RWPE2 (cell line): Measurements from ENCODE around the gene IQGAP3.

ENCODE experiments used
- ATAC-seq: fragments of 200-7000 bp; cut with Tn5 transposase; 3 replicates; pipeline ENCODE4 v1.9.1; 2021; ENCODE audit warnings: low read depth
- DNase-seq: peaks from one replicate; pipeline ENCODE4 v3.0.0-alpha.2; 2020; ENCODE audit warnings: low spot score
- H3K27ac ChIP-seq: fragments of 450-650 bp; 2 replicates; pipeline ENCODE4 v1.5.1; 2017; ENCODE audit warnings: mild to moderate bottlenecking; ENCODE audit not compliant: poor library complexity, severe bottlenecking
- H3K27me3 ChIP-seq: fragments of 250-450 bp; sonication (Bioruptor Pico); 2 replicates; pipeline ENCODE4 v1.5.1; 2021; ENCODE audit warnings: mild to moderate bottlenecking, moderate library complexity; ENCODE audit not compliant: insufficient read depth, poor library complexity, severe bottlenecking
- H3K36me3 ChIP-seq: fragments of 250-450 bp; sonication (Bioruptor Pico); 2 replicates; pipeline ENCODE4 v1.5.1; 2020; ENCODE audit warnings: low read depth, mild to moderate bottlenecking, moderate library complexity
- H3K4me1 ChIP-seq: fragments of 250-450 bp; sonication (Bioruptor Pico); 2 replicates; pipeline ENCODE4 v1.5.1; 2021; ENCODE audit warnings: mild to moderate bottlenecking, moderate library complexity; ENCODE audit not compliant: insufficient read depth, poor library complexity, severe bottlenecking
- H3K4me3 ChIP-seq: fragments of 250-450 bp; sonication (Bioruptor Pico); 2 replicates; pipeline ENCODE4 v1.5.1; 2021; ENCODE audit warnings: mild to moderate bottlenecking, moderate library complexity; ENCODE audit not compliant: severe bottlenecking
- H3K9me3 ChIP-seq: fragments of 250-450 bp; sonication (Bioruptor Pico); 2 replicates; pipeline ENCODE4 v1.5.1; 2021; ENCODE audit warnings: mild to moderate bottlenecking, moderate library complexity; ENCODE audit not compliant: severe bottlenecking
- TF ChIP-seq, protein P1 (sequence below): fragments of 450-650 bp; IDR thresholded peaks from one replicate; pipeline ENCODE4 v1.5.1; 2017; ENCODE audit warnings: mild to moderate bottlenecking, moderate library complexity; ENCODE audit not compliant: poor library complexity, severe bottlenecking

The IQGAP3 gene

DNA sequence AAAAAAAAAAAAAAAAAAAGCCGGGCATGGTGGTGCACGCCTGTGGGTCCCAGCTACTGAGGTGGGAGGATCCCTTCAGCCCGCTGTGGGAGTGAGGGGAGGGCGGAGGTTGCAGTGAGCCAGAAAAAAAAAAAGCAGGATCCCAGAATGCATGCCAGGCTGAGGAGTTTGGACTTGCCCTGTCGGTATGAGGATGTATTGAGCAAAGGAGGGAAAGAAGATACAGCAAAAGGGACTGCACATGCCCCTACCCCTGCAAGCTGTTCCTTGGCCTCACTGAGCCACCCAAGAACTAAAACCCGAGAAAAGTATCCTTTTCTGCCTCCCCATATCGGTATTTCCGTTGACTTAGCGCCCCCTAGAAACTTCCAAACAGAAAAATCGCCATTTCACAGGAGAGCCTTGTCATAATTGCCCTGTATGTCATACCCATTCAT lies 30.2 kb upstream of the IQGAP3 start:
- Histone ChIP-seq H3K27me3 (no peaks in the 10 kb centered on the region), H3K27ac (peak overlapping the region; percentile 56), H3K9me3 (no peaks in the 10 kb centered on the region), H3K4me1 (peaks cover 8% of the 10 kb centered on the region), H3K4me3 (no peak overlapping the region), H3K36me3 (peaks cover 23% of the 10 kb centered on the region)
- ATAC-seq: peak; percentile 47
- no peak for DNase-seq
- TF ChIP-seq, protein P1, sequence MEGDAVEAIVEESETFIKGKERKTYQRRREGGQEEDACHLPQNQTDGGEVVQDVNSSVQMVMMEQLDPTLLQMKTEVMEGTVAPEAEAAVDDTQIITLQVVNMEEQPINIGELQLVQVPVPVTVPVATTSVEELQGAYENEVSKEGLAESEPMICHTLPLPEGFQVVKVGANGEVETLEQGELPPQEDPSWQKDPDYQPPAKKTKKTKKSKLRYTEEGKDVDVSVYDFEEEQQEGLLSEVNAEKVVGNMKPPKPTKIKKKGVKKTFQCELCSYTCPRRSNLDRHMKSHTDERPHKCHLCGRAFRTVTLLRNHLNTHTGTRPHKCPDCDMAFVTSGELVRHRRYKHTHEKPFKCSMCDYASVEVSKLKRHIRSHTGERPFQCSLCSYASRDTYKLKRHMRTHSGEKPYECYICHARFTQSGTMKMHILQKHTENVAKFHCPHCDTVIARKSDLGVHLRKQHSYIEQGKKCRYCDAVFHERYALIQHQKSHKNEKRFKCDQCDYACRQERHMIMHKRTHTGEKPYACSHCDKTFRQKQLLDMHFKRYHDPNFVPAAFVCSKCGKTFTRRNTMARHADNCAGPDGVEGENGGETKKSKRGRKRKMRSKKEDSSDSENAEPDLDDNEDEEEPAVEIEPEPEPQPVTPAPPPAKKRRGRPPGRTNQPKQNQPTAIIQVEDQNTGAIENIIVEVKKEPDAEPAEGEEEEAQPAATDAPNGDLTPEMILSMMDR: peak; percentile 53

DNA sequence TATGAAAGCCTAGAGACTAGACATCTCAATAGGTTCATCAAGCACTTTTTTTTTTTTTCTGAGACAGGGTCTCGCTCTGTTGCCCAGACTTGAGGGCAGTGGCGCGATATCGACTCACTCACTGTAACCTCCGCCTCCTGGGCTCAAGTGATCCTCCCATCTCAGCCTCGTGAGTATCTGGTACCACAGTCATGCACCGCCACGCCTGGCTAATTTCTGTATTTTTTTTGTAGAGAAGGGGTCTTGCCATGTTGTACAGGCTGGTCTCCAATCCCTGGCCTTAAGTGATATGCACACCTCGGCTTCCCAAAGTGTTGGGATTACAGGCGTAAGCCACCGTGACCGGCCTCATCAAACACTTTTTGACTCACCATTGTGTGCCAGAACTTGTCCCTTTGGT lies 29.5 kb upstream of the IQGAP3 start:
- ATAC-seq (no peak), DNase-seq (no peak)
- Histone ChIP-seq H3K27me3 (no peaks in the 10 kb centered on the region), H3K4me1 (peaks cover 8% of the 10 kb centered on the region), H3K9me3 (no peaks in the 10 kb centered on the region), H3K27ac (peak overlapping the region; percentile 56), H3K4me3 (peak overlapping the region; percentile 85), H3K36me3 (peaks cover 30% of the 10 kb centered on the region)
- TF ChIP-seq, protein P1: no peak

DNA sequence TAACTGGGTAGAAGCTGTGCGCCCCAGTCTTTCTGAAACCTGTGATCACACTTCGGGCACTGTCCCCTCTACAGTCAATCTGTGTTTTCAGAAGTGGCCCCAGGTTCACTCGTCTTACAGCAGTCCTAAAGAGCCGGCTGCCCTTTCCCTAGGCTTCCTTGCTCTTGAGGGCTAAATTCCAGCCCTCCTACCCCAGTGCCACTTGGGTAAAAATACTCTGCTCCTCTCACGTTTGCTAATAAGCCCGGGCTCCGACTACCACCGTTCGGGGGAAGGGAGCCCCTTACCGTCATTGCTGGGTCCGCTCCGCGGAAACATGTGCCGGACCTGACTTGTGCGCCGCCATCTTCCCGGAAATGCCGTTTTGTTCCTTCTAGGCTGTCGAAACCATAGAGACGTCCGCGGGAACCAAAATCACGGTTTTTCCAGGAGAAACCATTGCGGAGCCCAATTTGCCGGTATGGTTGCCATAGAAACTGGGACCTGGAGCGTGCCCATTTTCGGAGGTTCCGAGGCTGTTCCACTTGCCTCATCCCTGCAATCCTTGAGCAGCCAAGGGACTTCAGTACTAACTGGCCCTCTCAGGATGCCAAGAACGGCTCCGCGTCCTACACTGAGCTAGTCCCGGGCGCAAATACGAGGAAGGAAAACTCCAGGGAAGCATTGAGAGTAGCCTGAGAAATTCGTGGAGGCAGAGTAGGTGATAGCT lies 28.9 kb upstream of the IQGAP3 start, which contains the start of gene GPATCH4:
GPATCH4 (minus strand) TSS at position 358 of the 709 bp plus-strand sequence.
- ATAC-seq: peak; percentile 80
- no peaks in the 10 kb centered on the region for H3K27me3 ChIP-seq
- H3K9me3 ChIP-seq: no peaks in the 10 kb centered on the region
- DNase-seq: no peak
- peaks cover 8% of the 10 kb centered on the region for H3K4me1 ChIP-seq
- peaks cover 36% of the 10 kb centered on the region for H3K36me3 ChIP-seq
- TF ChIP-seq, protein P1: no peak
- peak within 1 kb of the TSS; percentile 56 for H3K27ac ChIP-seq
- peak within 1 kb of the TSS; percentile 85 for H3K4me3 ChIP-seq

DNA sequence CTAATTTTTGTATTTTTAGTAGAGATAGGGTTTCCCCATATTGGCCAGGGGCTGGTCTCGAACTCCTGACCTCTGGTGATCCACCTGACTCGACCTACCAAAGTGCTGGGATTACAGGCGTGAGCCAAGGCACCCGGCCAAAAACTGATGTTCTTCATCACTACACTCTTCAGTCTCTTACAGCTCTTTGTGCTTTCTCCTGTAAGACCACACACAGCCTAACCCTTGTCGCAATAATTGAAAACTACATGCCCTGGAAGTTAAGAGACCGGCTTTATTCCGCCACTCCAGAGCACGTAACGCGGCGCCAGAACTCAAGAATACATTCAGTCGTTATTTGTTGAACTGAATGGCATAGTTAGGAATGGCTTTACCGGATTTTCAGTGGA lies 28.4 kb upstream of the IQGAP3 start:
- Histone ChIP-seq H3K27me3 (no peaks in the 10 kb centered on the region), H3K36me3 (peaks cover 42% of the 10 kb centered on the region), H3K4me3 (peak overlapping the region; percentile 85), H3K27ac (peak overlapping the region; percentile 56), H3K9me3 (no peaks in the 10 kb centered on the region), H3K4me1 (peaks cover 8% of the 10 kb centered on the region)
- no peak for DNase-seq
- no peak; the same call in 2 of the 3 replicates for ATAC-seq
- TF ChIP-seq, protein P1: no peak

DNA sequence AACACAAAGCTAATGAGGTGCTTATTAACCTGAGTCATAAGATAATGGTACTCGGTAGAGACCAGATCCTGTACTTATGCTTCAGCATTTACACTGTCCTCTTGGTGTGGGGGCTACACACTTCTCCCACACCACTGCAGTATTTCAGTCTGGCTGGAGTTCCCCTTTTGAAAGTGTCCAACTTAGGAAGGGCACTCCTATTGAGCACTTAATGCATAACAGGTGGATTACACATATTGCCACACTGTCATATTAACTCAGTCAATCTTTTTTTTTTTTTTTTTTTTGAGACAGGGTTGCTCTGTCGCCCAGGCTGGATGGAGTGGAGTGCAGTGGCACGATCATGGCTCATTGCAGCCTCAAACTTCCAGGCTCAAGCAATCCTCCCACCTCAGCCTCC lies 27.4 kb upstream of the IQGAP3 start:
- DNase-seq: no peak
- Histone ChIP-seq H3K4me1 (peaks cover 8% of the 10 kb centered on the region), H3K9me3 (no peaks in the 10 kb centered on the region), H3K4me3 (no peak overlapping the region), H3K36me3 (peaks cover 49% of the 10 kb centered on the region), H3K27ac (no peak overlapping the region), H3K27me3 (no peaks in the 10 kb centered on the region)
- no peak for ATAC-seq
- TF ChIP-seq, protein P1: peak; percentile 8
